Measurements from ENCODE around the gene MED29.

Gene MED29

DNA sequence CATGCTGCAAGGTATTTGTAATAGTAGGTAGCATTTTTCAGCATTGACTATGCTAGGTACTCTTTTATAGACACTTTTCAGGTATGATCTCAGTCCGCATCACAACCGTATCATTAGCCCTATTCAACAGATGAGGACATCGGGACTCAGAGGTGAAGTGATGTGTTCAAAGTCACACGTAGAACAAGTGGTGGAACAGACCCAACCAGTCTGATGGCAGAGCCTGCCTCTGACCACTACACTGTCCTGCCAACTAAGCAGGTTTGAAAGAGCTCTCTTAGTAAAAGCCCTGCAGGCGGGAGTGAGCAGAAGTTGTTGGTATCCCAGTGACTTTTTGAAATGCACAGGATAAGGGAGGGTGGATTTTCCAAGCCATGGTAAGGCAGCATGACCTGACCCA, 20.4 kb upstream of the MED29 start:
- TF ChIP-seq NFIC (IDR thresholded peaks at IDR 0.05), result no peak
- TF ChIP-seq, protein P1, sequence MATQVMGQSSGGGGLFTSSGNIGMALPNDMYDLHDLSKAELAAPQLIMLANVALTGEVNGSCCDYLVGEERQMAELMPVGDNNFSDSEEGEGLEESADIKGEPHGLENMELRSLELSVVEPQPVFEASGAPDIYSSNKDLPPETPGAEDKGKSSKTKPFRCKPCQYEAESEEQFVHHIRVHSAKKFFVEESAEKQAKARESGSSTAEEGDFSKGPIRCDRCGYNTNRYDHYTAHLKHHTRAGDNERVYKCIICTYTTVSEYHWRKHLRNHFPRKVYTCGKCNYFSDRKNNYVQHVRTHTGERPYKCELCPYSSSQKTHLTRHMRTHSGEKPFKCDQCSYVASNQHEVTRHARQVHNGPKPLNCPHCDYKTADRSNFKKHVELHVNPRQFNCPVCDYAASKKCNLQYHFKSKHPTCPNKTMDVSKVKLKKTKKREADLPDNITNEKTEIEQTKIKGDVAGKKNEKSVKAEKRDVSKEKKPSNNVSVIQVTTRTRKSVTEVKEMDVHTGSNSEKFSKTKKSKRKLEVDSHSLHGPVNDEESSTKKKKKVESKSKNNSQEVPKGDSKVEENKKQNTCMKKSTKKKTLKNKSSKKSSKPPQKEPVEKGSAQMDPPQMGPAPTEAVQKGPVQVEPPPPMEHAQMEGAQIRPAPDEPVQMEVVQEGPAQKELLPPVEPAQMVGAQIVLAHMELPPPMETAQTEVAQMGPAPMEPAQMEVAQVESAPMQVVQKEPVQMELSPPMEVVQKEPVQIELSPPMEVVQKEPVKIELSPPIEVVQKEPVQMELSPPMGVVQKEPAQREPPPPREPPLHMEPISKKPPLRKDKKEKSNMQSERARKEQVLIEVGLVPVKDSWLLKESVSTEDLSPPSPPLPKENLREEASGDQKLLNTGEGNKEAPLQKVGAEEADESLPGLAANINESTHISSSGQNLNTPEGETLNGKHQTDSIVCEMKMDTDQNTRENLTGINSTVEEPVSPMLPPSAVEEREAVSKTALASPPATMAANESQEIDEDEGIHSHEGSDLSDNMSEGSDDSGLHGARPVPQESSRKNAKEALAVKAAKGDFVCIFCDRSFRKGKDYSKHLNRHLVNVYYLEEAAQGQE (IDR thresholded peaks at IDR 0.05; ENCODE audit: low read depth), result no peak
- no peak for TF ChIP-seq TCF12 (IDR thresholded peaks at IDR 0.05; ENCODE audit: low read depth)
- no peak for TF ChIP-seq CREB1 (IDR thresholded peaks at IDR 0.05; ENCODE audit: low read depth)
- TF ChIP-seq ZBTB7A (IDR thresholded peaks at IDR 0.05; ENCODE audit: low read depth), result no peak

DNA sequence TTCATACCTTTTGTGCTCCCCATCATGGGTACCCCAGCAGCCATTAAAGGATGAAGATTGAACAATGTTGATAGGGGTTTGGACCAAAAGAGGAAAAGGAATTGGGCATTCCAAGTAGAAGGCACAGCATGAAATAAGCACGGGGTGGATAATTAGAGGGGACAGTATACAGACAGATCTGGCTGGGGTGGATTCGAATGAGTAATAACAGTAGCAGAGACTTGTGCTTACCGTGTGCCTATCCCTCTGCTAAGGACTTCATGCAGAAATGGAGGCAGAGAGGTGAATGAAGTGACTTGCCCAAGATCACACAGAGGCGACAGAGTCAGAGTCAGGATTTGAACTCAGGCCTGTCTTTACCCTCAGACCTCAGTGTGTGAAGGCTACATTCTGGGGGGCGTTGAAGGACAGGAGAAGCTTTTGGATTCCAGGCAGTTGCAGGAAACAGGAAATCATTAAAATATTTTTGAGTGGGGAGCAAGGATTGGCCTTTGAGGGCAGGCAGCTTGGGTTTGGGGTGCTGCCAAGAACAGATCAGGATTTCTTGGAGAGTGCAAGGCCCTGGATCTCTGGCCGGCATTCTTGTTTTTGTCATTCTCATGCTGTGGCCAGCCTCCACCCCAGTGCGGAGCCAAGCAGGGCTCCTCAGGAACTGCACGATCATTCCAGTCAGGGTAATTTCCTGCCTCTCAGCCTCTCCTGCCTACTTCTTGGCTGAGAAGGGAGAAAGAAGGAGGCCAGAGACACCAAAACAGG, 19.0 kb upstream of the MED29 start:
- TF ChIP-seq EP300 (IDR thresholded peaks at IDR 0.05; ENCODE audit: borderline replicate concordance) (no peak), ZBTB7A (IDR thresholded peaks at IDR 0.05; ENCODE audit: low read depth) (no peak), TCF12 (IDR thresholded peaks at IDR 0.05; ENCODE audit: low read depth) (no peak), CREB1 (IDR thresholded peaks at IDR 0.05; ENCODE audit: low read depth) (no peak), CEBPB (IDR thresholded peaks at IDR 0.05) (no peak), YY1 (IDR thresholded peaks at IDR 0.05; ENCODE audit: low read depth) (no peak)
- TF ChIP-seq, protein P1 (IDR thresholded peaks at IDR 0.05; ENCODE audit: low read depth), result no peak
- TF ChIP-seq, protein P2, sequence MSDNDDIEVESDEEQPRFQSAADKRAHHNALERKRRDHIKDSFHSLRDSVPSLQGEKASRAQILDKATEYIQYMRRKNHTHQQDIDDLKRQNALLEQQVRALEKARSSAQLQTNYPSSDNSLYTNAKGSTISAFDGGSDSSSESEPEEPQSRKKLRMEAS (IDR thresholded peaks at IDR 0.05), result no peak

- TF ChIP-seq, protein P3, sequence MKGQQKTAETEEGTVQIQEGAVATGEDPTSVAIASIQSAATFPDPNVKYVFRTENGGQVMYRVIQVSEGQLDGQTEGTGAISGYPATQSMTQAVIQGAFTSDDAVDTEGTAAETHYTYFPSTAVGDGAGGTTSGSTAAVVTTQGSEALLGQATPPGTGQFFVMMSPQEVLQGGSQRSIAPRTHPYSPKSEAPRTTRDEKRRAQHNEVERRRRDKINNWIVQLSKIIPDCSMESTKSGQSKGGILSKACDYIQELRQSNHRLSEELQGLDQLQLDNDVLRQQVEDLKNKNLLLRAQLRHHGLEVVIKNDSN (IDR thresholded peaks at IDR 0.05), result no peak
- no peak for TF ChIP-seq CEBPB (IDR thresholded peaks at IDR 0.05)
- no peak for TF ChIP-seq YY1 (IDR thresholded peaks at IDR 0.05; ENCODE audit: low read depth)
- TF ChIP-seq EP300 (IDR thresholded peaks at IDR 0.05; ENCODE audit: borderline replicate concordance), result no peak
- no peak for TF ChIP-seq EGR1 (IDR thresholded peaks at IDR 0.05)
- no peak for TF ChIP-seq CREB1 (IDR thresholded peaks at IDR 0.05; ENCODE audit: low read depth)
- TF ChIP-seq, protein P2 (IDR thresholded peaks at IDR 0.05), result no peak
- TF ChIP-seq RAD21 (IDR thresholded peaks at IDR 0.05; ENCODE audit: low read depth), result no peak
- TF ChIP-seq FOXM1 (IDR thresholded peaks at IDR 0.05; ENCODE audit: borderline replicate concordance, low read depth), result no peak
- TF ChIP-seq, protein P1 (IDR thresholded peaks at IDR 0.05; ENCODE audit: low read depth), result no peak
- TF ChIP-seq NFIC (IDR thresholded peaks at IDR 0.05), result no peak
- no peak for TF ChIP-seq TCF12 (IDR thresholded peaks at IDR 0.05; ENCODE audit: low read depth)
- no peak for TF ChIP-seq TEAD4 (IDR thresholded peaks at IDR 0.05)
- no peak for TF ChIP-seq TAF1 (IDR thresholded peaks at IDR 0.05; ENCODE audit: low read depth)
- TF ChIP-seq ZBTB7A (IDR thresholded peaks at IDR 0.05; ENCODE audit: low read depth), result no peak
These were observed 18.2 kb upstream of the MED29 start for GRCh38 chr19:39372941-39373340.

GRCh38 chr19:39375929-39376328, 15.2 kb upstream of the MED29 start:
- TF ChIP-seq TAF1 (IDR thresholded peaks at IDR 0.05; ENCODE audit: low read depth) (no peak), CREB1 (IDR thresholded peaks at IDR 0.05; ENCODE audit: low read depth) (no peak), YY1 (IDR thresholded peaks at IDR 0.05; ENCODE audit: low read depth) (no peak)

Data from Ishikawa (cell line).